ENCODE results near the gene HIVEP3. TPM values are rescaled to one million over a fixed set of nuclear protein-coding genes. Genes with fewer than 3 reads are reported as not detected.
"Not testable (repeated sequence)": the region's sequence is repeated elsewhere in the genome, so short reads cannot be mapped to it uniquely, and the experiment has no call there.

Gene HIVEP3
- total RNA-seq, 4 donors from 2014 or later: 4.2 to 6.5 (median 4.7) TPM

GRCh38 chr1:41924911-41925310, 6.2 kb upstream of the HIVEP3 start:
- H3K9me3 ChIP-seq: no peaks in the 10 kb centered on the region
- no peak overlapping the region for H3K27ac ChIP-seq
- no peak for TF ChIP-seq POLR2A (IDR thresholded peaks at IDR 0.05)
- no peak for TF ChIP-seq EP300 (IDR thresholded peaks at IDR 0.05)
- no peak for TF ChIP-seq CTCF (IDR thresholded peaks at IDR 0.05)
- no peak for DNase-seq (ENCODE audit: low spot score in 2 of 2)
- 43 to 48% methylated on average over 2 of the region's 2 CpGs for WGBS, 2 donors
- H3K4me3 ChIP-seq: no peak overlapping the region
- no peaks in the 10 kb centered on the region for H3K27me3 ChIP-seq
- H3K36me3 ChIP-seq: no peaks in the 10 kb centered on the region
- H3K4me1 ChIP-seq: no peaks in the 10 kb centered on the region

GRCh38 chr1:41921271-41921670, 2.5 kb upstream of the HIVEP3 start:
- WGBS, 2 donors: 95 to 97% methylated on average over 2 of the region's 2 CpGs

GRCh38 chr1:41920658-41921057, 1.9 kb upstream of the HIVEP3 start:
- Histone ChIP-seq H3K27ac (no peak overlapping the region), H3K9me3 (no peaks in the 10 kb centered on the region), H3K27me3 (no peaks in the 10 kb centered on the region), H3K36me3 (no peaks in the 10 kb centered on the region), H3K4me3 (no peak overlapping the region), H3K4me1 (peaks cover 0 to 37% (median 16%) of the 10 kb centered on the region in 4 donors)
- TF ChIP-seq POLR2A (IDR thresholded peaks at IDR 0.05): no peak
- TF ChIP-seq EP300 (IDR thresholded peaks at IDR 0.05): no peak
- 78 to 90% methylated on average over 2 of the region's 2 CpGs for WGBS, 2 donors
- no peak for DNase-seq (ENCODE audit: low spot score in 2 of 2)

More at GRCh38 chr1:41921271-41921670, 2.5 kb upstream of the HIVEP3 start:
- H3K9me3 ChIP-seq; DNase-seq (ENCODE audit: low spot score in 2 of 2); H3K27me3 ChIP-seq; H3K36me3 ChIP-seq; H3K4me3 ChIP-seq; H3K27ac ChIP-seq: not testable (repeated sequence)
- peaks cover 0 to 31% (median 14%) of the 10 kb centered on the region in 4 donors for H3K4me1 ChIP-seq

GRCh38 chr1:41919764-41920397, 1.2 kb upstream of the HIVEP3 start:
- DNase-seq (ENCODE audit: low spot score in 2 of 2): no peak
- H3K4me3 ChIP-seq: peak overlapping the region in 2 of 4 donors; percentile 14 to 20
- peaks cover 0 to 37% (median 16%) of the 10 kb centered on the region in 4 donors for H3K4me1 ChIP-seq
- no peaks in the 10 kb centered on the region for H3K27me3 ChIP-seq
- H3K36me3 ChIP-seq: no peaks in the 10 kb centered on the region
- 48 to 52% methylated on average over 18 of the region's 18 CpGs for WGBS, 2 donors
- TF ChIP-seq POLR2A (IDR thresholded peaks at IDR 0.05): no peak
- no peak for TF ChIP-seq EP300 (IDR thresholded peaks at IDR 0.05)
- no peak for TF ChIP-seq CTCF (IDR thresholded peaks at IDR 0.05)
- peak overlapping the region in 1 of 4 donors; percentile 42 for H3K27ac ChIP-seq
- no peaks in the 10 kb centered on the region for H3K9me3 ChIP-seq

- Histone ChIP-seq H3K27ac (peak overlapping the region in 1 of 4 donors; percentile 42), H3K27me3 (no peaks in the 10 kb centered on the region), H3K36me3 (no peaks in the 10 kb centered on the region), H3K4me1 (peaks cover 0 to 37% (median 16%) of the 10 kb centered on the region in 4 donors), H3K4me3 (no peak overlapping the region), H3K9me3 (no peaks in the 10 kb centered on the region)
- no peak for TF ChIP-seq CTCF (IDR thresholded peaks at IDR 0.05)
- no peak for TF ChIP-seq POLR2A (IDR thresholded peaks at IDR 0.05)
- no peak for TF ChIP-seq EP300 (IDR thresholded peaks at IDR 0.05)
- DNase-seq (ENCODE audit: low spot score in 2 of 2): no peak
- WGBS, 2 donors: 61 to 66% methylated on average over 9 of the region's 9 CpGs
Observed at GRCh38 chr1:41919131-41919530, 409 bp upstream of the HIVEP3 start.

- no peak for TF ChIP-seq CTCF (IDR thresholded peaks at IDR 0.05)
- no peak for TF ChIP-seq POLR2A (IDR thresholded peaks at IDR 0.05)
- TF ChIP-seq EP300 (IDR thresholded peaks at IDR 0.05): no peak
- 0 to 1% methylated on average over 27 to 28 of the region's 53 CpGs for WGBS, 2 donors
Observed at GRCh38 chr1:41917835-41918449, 780 bp downstream of the HIVEP3 start.

More at GRCh38 chr1:41917835-41918449, 780 bp downstream of the HIVEP3 start:
- Histone ChIP-seq H3K4me1 (peaks cover 0 to 37% (median 16%) of the 10 kb centered on the region in 4 donors), H3K36me3 (no peaks in the 10 kb centered on the region), H3K27me3 (no peaks in the 10 kb centered on the region), H3K9me3 (no peaks in the 10 kb centered on the region), H3K4me3 (peak overlapping the region; percentile 45 to 67 (median 61)), H3K27ac (peak overlapping the region in 3 of 4 donors; percentile 17 to 73 (median 31))
- DNase-seq (ENCODE audit: low spot score in 2 of 2): no peak

Measured in tibial nerve (tissue), 4 donors.